Caco-2 (cell line): Measurements from ENCODE around the gene CENPM. TPM values are rescaled to one million over a fixed set of nuclear protein-coding genes. Genes with fewer than 3 reads are reported as not detected.
A peak's percentile ranks its signal among the peaks of the same experiment; 100 is the strongest.

Experiments
- BruUV-seq: library from RNA; stranded (reverse); fragments of 400-500 nt; replicated peaks from 2 replicates; lab custom pipeline; 2021; lab: Mats Ljungman, UMichigan
- CTCF ChIA-PET: fragments of 300-600 bp; sonication (Branson Sonifier 250); formaldehyde crosslinking; loops from one replicate; lab custom pipeline; 2022; ENCODE audit warnings: antibody characterized with exemption; lab: Charles Lee
- POLR2A ChIA-PET: fragments of 300-600 bp; sonication (Branson Sonifier 250); formaldehyde crosslinking; loops from one replicate; lab custom pipeline; 2022; ENCODE audit warnings: antibody characterized with exemption; lab: Charles Lee
- DNase-seq, 2 experiments: peaks; one replicate each; pipeline versions ENCODE4 v3.0.0 to v3.0.0-alpha.2; 2020 to 2022
- H3K27me3 ChIP-seq: replicated peaks from 2 replicates; pipeline ENCODE4 v1.6.0; 2011; ENCODE audit warnings: low read length; ENCODE audit not compliant: control insufficient read depth, insufficient read depth
- H3K36me3 ChIP-seq: 2 replicates; pipeline ENCODE4 v1.5.1; 2011; ENCODE audit warnings: low read length; ENCODE audit not compliant: control insufficient read depth, insufficient read depth
- H3K4me1 ChIP-seq: fragments of 250-450 bp; sonication (Bioruptor Pico); 2 replicates; pipeline ENCODE4 v1.5.1; 2020; ENCODE audit warnings: mild to moderate bottlenecking
- H3K4me3 ChIP-seq: 2 replicates; pipeline ENCODE4 v1.5.1; 2011; ENCODE audit warnings: low read depth, mild to moderate bottlenecking, control low read depth, low read length
- H3K9me3 ChIP-seq: fragments of 250-450 bp; sonication (Bioruptor Pico); 2 replicates; pipeline ENCODE4 v1.5.1; 2020; ENCODE audit warnings: mild to moderate bottlenecking, moderate library complexity
- H3K27ac Mint-ChIP-seq: one replicate; pipeline ENCODE4 v1.8.0; 2022; ENCODE audit warnings: mixed read lengths; ENCODE audit not compliant: unreplicated experiment
- H3K27me3 Mint-ChIP-seq: one replicate; pipeline ENCODE4 v1.8.0; 2022; ENCODE audit warnings: mixed read lengths; ENCODE audit not compliant: insufficient read depth, unreplicated experiment
- H3K36me3 Mint-ChIP-seq: one replicate; pipeline ENCODE4 v1.8.0; 2022; ENCODE audit warnings: mild to moderate bottlenecking, mixed read lengths; ENCODE audit not compliant: insufficient read depth, unreplicated experiment
- H3K4me1 Mint-ChIP-seq: one replicate; pipeline ENCODE4 v1.8.0; 2022; ENCODE audit warnings: low read depth, mixed read lengths; ENCODE audit not compliant: unreplicated experiment
- H3K4me3 Mint-ChIP-seq: one replicate; pipeline ENCODE4 v1.8.0; 2022; ENCODE audit warnings: mild to moderate bottlenecking, moderate library complexity, mixed read lengths; ENCODE audit not compliant: unreplicated experiment
- H3K9me3 Mint-ChIP-seq: one replicate; pipeline ENCODE4 v1.8.0; 2022; ENCODE audit warnings: mixed read lengths; ENCODE audit not compliant: unreplicated experiment
- intact Hi-C: fragments of 100-400 bp; cut with micrococcal nuclease; formaldehyde crosslinking; loops from one replicate; pipeline ENCODE4 v1.10.0; 2022; ENCODE audit not compliant: unreplicated experiment
- total RNA-seq: library from RNA; stranded (reverse); gene quantifications from 2 replicates; pipeline ENCODE4 v1.2.3, GENCODE V29; 2022
- TF ChIP-seq, protein P1 (sequence below), 2 experiments: fragments of 200-600 bp in 1 of 2; IDR thresholded peaks; 1 replicate in 1 of 2; 2 replicates in 1 of 2; pipeline versions ENCODE4 v1.5.1 to v1.8.0; 2011 to 2022; ENCODE audit warnings: antibody characterized with exemption in 1 of 2, control low read depth in 1 of 2, inconsistent platforms in 1 of 2, low read depth in 1 of 2, low read length in 1 of 2, mild to moderate bottlenecking in 1 of 2, moderate library complexity in 1 of 2; ENCODE audit not compliant: insufficient read depth in 1 of 2, severe bottlenecking in 1 of 2, unreplicated experiment in 1 of 2

CENPM gene
- total RNA-seq, 1 experiment from 2014 or later = 46.4 TPM

GRCh38 chr22:41978732-41979131 lies 31.8 kb upstream of the CENPM start:
- Mint-ChIP-seq H3K36me3 (no peaks in the 10 kb centered on the region), H3K4me3 (no peak overlapping the region), H3K9me3 (no peaks in the 10 kb centered on the region), H3K4me1 (peaks cover 10% of the 10 kb centered on the region), H3K27me3 (peaks cover 16% of the 10 kb centered on the region), H3K27ac (no peak overlapping the region)
- intact Hi-C loops = no loop called here
- no peak for DNase-seq
- BruUV-seq = no TSS peak
- TF ChIP-seq, protein P1, sequence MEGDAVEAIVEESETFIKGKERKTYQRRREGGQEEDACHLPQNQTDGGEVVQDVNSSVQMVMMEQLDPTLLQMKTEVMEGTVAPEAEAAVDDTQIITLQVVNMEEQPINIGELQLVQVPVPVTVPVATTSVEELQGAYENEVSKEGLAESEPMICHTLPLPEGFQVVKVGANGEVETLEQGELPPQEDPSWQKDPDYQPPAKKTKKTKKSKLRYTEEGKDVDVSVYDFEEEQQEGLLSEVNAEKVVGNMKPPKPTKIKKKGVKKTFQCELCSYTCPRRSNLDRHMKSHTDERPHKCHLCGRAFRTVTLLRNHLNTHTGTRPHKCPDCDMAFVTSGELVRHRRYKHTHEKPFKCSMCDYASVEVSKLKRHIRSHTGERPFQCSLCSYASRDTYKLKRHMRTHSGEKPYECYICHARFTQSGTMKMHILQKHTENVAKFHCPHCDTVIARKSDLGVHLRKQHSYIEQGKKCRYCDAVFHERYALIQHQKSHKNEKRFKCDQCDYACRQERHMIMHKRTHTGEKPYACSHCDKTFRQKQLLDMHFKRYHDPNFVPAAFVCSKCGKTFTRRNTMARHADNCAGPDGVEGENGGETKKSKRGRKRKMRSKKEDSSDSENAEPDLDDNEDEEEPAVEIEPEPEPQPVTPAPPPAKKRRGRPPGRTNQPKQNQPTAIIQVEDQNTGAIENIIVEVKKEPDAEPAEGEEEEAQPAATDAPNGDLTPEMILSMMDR (IDR thresholded peaks at IDR 0.05; ENCODE audit: insufficient read depth in 1 of 2, low read depth in 1 of 2, low read length in 1 of 2, severe bottlenecking in 1 of 2, unreplicated experiment in 1 of 2) = no peak
- no peaks in the 10 kb centered on the region; the same call in none of the 2 replicates for H3K27me3 ChIP-seq
- POLR2A ChIA-PET = no interaction called here
- H3K36me3 ChIP-seq = no peaks in the 10 kb centered on the region
- no peak overlapping the region for H3K4me3 ChIP-seq
- H3K4me1 ChIP-seq = no peaks in the 10 kb centered on the region
- no peaks in the 10 kb centered on the region for H3K9me3 ChIP-seq
- CTCF ChIA-PET = no interaction called here

DNA sequence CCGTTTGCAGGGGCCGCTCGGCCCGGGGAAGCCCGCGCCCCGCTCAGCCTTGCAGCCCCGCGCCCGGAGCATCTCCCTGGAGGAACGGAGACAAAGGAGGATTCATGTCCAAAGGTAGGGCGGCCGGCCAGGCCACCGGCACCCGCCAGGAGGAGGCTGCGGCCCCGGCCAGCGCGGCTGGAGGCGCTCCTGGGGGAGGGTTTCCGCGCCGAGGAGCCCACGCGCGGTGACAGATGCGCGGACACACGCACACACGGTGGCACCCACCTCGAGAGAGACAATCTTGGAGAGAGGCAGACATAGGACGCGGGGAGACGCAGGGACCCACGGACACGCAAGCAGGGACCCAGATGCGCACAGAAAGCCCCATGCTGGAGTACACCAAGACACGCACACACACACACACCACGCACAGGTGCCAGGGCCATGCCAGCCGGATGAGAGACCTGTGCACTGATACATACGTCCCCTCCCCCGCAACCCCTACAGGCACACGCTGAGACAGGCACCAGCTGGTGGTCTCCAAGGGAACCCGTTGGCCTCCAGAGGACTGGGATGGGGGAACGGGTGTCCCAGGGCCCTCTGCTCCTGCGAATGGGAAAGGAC lies 30.1 kb upstream of the CENPM start:
- H3K4me1 ChIP-seq = no peaks in the 10 kb centered on the region
- DNase-seq = no peak
- H3K27ac Mint-ChIP-seq = no peak overlapping the region
- BruUV-seq = no TSS peak
- H3K9me3 ChIP-seq = no peaks in the 10 kb centered on the region
- TF ChIP-seq, protein P1 (IDR thresholded peaks at IDR 0.05; ENCODE audit: insufficient read depth in 1 of 2, low read depth in 1 of 2, low read length in 1 of 2, severe bottlenecking in 1 of 2, unreplicated experiment in 1 of 2) = no peak
- POLR2A ChIA-PET = no interaction called here
- no peaks in the 10 kb centered on the region for H3K36me3 ChIP-seq
- intact Hi-C loops = no loop called here
- no peaks in the 10 kb centered on the region; the same call in none of the 2 replicates for H3K27me3 ChIP-seq
- CTCF ChIA-PET = no interaction called here
- H3K4me3 ChIP-seq = peak overlapping the region; percentile 46
- no peaks in the 10 kb centered on the region for H3K36me3 Mint-ChIP-seq
- no peaks in the 10 kb centered on the region for H3K4me1 Mint-ChIP-seq
- H3K27me3 Mint-ChIP-seq = peaks cover 21% of the 10 kb centered on the region
- no peaks in the 10 kb centered on the region for H3K9me3 Mint-ChIP-seq
- peak overlapping the region; percentile 11 for H3K4me3 Mint-ChIP-seq

GRCh38 chr22:41976070-41976901 lies 29.3 kb upstream of the CENPM start:
- Mint-ChIP-seq H3K36me3 (no peaks in the 10 kb centered on the region), H3K9me3 (no peaks in the 10 kb centered on the region), H3K4me3 (peak overlapping the region; percentile 11), H3K4me1 (no peaks in the 10 kb centered on the region), H3K27me3 (peaks cover 21% of the 10 kb centered on the region), H3K27ac (no peak overlapping the region)
- Histone ChIP-seq H3K9me3 (no peaks in the 10 kb centered on the region), H3K4me1 (no peaks in the 10 kb centered on the region), H3K27me3 (no peaks in the 10 kb centered on the region; the same call in none of the 2 replicates), H3K36me3 (no peaks in the 10 kb centered on the region), H3K4me3 (peak overlapping the region; percentile 56)
- CTCF ChIA-PET = no interaction called here
- DNase-seq = peak in 1 of 2 experiments; percentile 63
- POLR2A ChIA-PET = no interaction called here
- intact Hi-C loops = no loop called here
- TF ChIP-seq, protein P1 (IDR thresholded peaks at IDR 0.05; ENCODE audit: insufficient read depth in 1 of 2, low read depth in 1 of 2, low read length in 1 of 2, severe bottlenecking in 1 of 2, unreplicated experiment in 1 of 2) = no peak
- BruUV-seq = no TSS peak
